ENCODE measurements around the gene KRAS. TPM values are rescaled to one million over a fixed set of nuclear protein-coding genes. Genes with fewer than 3 reads are reported as not detected.

KRAS gene
- total RNA-seq, 4 donors from 2014 or later = 17.4 to 27.5 (median 19.2) TPM

- Histone ChIP-seq H3K4me1 (peaks cover 0 to 21% (median 5%) of the 10 kb centered on the region in 3 donors), H3K36me3 (no peaks in the 10 kb centered on the region), H3K27me3 (no peaks in the 10 kb centered on the region), H3K27ac (no peak overlapping the region), H3K4me3 (no peak overlapping the region), H3K9me3 (no peaks in the 10 kb centered on the region)
- intact Hi-C loops (cut with DNase I) = no loop called here
- TF ChIP-seq POLR2A (IDR thresholded peaks at IDR 0.05) = no peak
- no peak for TF ChIP-seq CTCF (IDR thresholded peaks at IDR 0.05)
- DNase-seq = no peak
- WGBS, 2 donors = 95 to 98% methylated on average over 6 of the region's 6 CpGs
Observed at GRCh38 chr12:25190793-25191192, 59.9 kb downstream of the KRAS start.

GRCh38 chr12:25189656-25190055, 61.1 kb downstream of the KRAS start:
- Histone ChIP-seq H3K27me3 (no peaks in the 10 kb centered on the region), H3K36me3 (no peaks in the 10 kb centered on the region), H3K4me3 (no peak overlapping the region), H3K27ac (no peak overlapping the region), H3K4me1 (peaks cover 0 to 18% (median 5%) of the 10 kb centered on the region in 3 donors), H3K9me3 (no peaks in the 10 kb centered on the region)
- intact Hi-C loops (cut with DNase I) = no loop called here
- DNase-seq = no peak
- no peak for TF ChIP-seq CTCF (IDR thresholded peaks at IDR 0.05)
- no peak for TF ChIP-seq POLR2A (IDR thresholded peaks at IDR 0.05)

GRCh38 chr12:25187781-25188180, 62.9 kb downstream of the KRAS start:
- H3K27ac ChIP-seq = no peak overlapping the region
- H3K4me3 ChIP-seq = no peak overlapping the region
- no peak for DNase-seq
- H3K27me3 ChIP-seq = no peaks in the 10 kb centered on the region
- peaks cover 0 to 9% (median 0%) of the 10 kb centered on the region in 3 donors for H3K4me1 ChIP-seq
- intact Hi-C loops (cut with DNase I) = no loop called here
- WGBS, 2 donors = 44 to 45% methylated on average over 2 of the region's 2 CpGs
- no peaks in the 10 kb centered on the region for H3K36me3 ChIP-seq
- no peaks in the 10 kb centered on the region for H3K9me3 ChIP-seq
- no peak for TF ChIP-seq CTCF (IDR thresholded peaks at IDR 0.05)
- no peak for TF ChIP-seq POLR2A (IDR thresholded peaks at IDR 0.05)

GRCh38 chr12:25186788-25187402, 63.8 kb downstream of the KRAS start:
- Histone ChIP-seq H3K27ac (no peak overlapping the region), H3K4me1 (peaks cover 0 to 9% (median 0%) of the 10 kb centered on the region in 3 donors), H3K9me3 (no peaks in the 10 kb centered on the region), H3K36me3 (no peaks in the 10 kb centered on the region), H3K4me3 (peak overlapping the region in 1 of 4 donors; percentile 7), H3K27me3 (no peaks in the 10 kb centered on the region)
- intact Hi-C loops (cut with DNase I) = no loop called here
- 33 to 41% methylated on average over 3 of the region's 3 CpGs for WGBS, 2 donors
- DNase-seq = no peak
- TF ChIP-seq CTCF (IDR thresholded peaks at IDR 0.05) (no peak), POLR2A (IDR thresholded peaks at IDR 0.05) (no peak)

GRCh38 chr12:25186038-25186787, 64.5 kb downstream of the KRAS start:
- no peak overlapping the region for H3K27ac ChIP-seq
- H3K4me1 ChIP-seq = peaks cover 0 to 9% (median 0%) of the 10 kb centered on the region in 3 donors
- H3K27me3 ChIP-seq = no peaks in the 10 kb centered on the region
- WGBS, 2 donors = 81 to 91% methylated on average over 4 of the region's 4 CpGs
- no peaks in the 10 kb centered on the region for H3K36me3 ChIP-seq
- TF ChIP-seq POLR2A (IDR thresholded peaks at IDR 0.05) = no peak
- no peak for TF ChIP-seq CTCF (IDR thresholded peaks at IDR 0.05)
- H3K4me3 ChIP-seq = no peak overlapping the region
- H3K9me3 ChIP-seq = no peaks in the 10 kb centered on the region
- no peak for DNase-seq
- intact Hi-C loops (cut with DNase I) = no loop called here
